ENCODE measurements around the gene ATP13A2.
A peak's percentile ranks its signal among the peaks of the same experiment; 100 is the strongest.
"Not testable (repeated sequence)": the region's sequence is repeated elsewhere in the genome, so short reads cannot be mapped to it uniquely, and the experiment has no call there.

ATP13A2 gene

DNA sequence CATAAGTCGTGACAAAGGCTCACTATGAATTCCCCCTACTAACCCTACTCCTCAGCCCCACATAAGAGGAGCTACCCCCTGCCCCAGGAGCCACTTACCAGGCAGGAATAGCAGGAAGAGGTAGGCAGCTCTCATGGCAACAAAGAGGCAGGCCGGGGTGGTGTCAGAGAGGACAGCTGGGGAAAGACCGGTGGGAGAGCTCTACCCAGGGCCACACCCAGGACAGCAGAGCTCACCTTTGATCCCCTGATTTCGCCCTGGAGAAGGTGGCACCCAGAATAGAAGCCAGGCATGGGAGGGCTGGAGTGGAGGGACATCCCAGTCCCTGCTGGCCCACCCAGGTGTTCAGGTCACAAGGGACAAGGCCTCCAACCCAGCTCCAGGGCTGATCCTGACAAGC, 33.6 kb downstream of the ATP13A2 start:
- no peak for DNase-seq (ENCODE audit: low read depth in 2 of 2)

DNA sequence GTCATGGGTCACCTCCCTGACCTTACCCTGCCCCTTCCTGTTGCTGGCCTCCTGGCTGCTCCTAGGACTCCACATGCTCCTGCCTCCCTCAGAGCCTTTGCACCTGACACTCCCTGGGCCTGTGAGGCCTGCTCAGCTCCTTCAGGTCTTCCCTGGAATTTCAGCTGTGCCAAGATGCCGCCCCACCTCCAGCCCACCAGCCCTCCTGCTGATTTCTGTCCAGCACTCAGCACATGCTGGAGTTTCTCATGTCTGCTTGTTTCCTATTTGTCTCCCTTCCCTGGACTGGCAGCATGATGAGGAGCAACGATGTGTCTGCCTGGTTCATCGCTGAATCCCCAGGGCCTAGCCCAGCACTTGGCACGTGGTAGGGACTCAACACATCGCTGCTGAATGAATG, 34.4 kb downstream of the ATP13A2 start:
- no peak for DNase-seq (ENCODE audit: low read depth in 2 of 2)

DNA sequence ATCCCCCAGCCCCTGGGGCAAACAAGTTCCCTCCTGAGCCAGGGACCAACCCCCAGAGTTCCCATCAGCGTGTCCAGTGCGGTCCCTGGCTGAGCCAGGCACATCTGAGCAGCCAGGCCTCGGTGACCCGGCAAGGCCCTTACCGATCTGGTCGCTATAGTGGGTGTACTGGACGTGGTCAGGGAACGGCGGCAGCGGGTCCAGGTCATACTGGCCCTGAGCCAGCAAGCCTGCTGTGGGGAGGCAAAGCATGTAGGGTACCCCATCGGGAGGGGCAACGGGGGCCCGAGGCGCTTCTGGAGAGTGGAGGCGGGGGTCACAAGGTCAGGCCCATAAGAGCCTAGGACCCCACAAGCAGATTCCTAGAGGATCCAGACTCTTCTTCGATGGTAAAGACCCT, 34.8 kb downstream of the ATP13A2 start:
- DNase-seq (ENCODE audit: low read depth in 2 of 2): no peak

DNA sequence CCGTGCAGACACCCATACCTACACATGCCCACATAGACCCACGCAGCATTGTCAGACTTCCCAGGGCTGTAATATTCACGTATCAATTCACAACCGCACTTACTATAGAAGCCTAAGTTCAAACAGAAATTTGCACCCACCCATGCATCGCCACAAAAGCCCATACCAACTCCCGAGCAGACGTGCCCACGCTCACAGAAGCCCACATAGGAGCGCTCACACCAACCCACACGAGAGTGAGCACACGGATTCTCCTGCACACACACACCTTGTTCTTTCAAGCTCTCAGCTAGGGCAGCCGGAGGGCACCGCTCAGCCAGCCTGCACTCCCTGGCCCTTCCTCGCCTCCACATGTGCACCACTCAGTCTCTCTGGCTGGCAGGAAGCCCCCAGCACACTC, 35.9 kb downstream of the ATP13A2 start:
- DNase-seq (ENCODE audit: low read depth in 2 of 2): no peak

DNA sequence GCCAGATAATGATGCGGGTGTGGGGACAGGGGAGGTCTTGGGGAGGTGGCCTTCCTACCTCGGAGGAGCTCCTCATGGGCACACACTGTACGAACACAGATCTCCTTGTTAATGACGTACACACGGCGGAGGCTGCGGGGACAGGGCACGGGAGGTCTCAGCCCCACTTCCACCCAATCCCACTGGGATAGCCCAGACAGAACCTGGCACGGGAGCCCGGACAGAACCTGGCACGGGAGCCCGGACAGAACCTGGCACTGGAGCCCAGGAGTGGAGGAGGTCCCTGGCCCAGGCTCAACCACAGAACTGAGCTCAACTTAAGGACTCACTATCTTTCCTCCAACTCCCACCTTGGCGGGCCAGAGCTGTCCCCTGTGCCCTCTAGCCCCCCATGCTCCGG, 36.5 kb downstream of the ATP13A2 start:
- DNase-seq (ENCODE audit: low read depth in 2 of 2): no peak

DNA sequence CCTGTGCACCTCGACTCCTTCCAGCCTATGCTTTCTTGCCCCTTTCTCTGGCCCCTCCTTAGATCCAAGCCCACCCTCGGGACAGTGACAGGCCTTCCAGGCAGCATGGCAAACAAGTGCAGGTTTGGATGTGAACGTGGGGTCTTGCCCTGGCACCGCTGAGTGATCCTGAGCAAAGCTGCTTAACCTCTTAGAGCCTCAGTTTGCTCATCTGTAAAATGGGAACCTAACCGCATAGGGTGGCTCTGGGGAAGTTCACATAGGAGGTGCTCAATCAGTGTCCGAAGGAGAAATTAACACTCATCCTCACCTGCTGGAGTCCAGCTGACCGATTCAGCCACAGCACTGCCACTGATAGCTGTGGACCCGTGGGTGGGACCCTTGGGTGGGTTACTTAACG, 38.5 kb downstream of the ATP13A2 start:
- no peak for DNase-seq (ENCODE audit: low read depth in 2 of 2)

DNA sequence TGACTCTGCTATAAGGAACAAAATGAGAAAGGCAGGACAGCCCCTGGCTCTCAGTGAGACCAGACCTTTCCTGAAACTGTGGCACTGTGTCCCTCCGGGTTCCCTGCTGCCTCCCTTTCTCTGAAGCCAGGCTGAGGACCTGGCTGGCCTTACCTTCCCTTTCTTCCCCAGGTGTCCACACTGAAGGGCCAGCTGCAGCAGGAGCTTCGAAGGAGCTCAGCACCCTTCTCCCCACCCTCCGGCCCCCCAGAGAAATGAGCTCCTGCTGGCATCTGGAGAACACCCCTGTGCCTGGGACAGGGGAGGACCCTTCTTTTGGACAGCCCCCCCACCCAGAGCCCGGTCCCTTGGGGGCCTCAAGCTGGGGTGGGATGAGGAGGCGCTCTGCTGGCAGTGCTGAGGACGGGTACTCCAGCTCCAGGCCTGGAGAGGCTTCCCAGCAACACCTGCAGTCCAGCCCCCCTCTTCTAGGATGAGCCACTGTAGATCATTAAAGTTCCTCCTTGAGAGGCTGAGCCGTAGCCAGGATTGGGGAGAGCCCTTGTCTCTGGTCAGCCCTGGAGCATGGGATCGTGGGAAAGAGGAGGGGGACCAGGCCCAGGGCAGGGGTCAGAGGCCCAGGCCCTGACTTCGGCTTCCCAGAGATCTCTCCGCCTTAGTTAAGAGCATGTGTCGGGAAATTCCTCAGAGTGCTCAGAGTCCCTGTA, 39.4 kb downstream of the ATP13A2 start:
- DNase-seq (ENCODE audit: low read depth in 2 of 2): no peak

DNA sequence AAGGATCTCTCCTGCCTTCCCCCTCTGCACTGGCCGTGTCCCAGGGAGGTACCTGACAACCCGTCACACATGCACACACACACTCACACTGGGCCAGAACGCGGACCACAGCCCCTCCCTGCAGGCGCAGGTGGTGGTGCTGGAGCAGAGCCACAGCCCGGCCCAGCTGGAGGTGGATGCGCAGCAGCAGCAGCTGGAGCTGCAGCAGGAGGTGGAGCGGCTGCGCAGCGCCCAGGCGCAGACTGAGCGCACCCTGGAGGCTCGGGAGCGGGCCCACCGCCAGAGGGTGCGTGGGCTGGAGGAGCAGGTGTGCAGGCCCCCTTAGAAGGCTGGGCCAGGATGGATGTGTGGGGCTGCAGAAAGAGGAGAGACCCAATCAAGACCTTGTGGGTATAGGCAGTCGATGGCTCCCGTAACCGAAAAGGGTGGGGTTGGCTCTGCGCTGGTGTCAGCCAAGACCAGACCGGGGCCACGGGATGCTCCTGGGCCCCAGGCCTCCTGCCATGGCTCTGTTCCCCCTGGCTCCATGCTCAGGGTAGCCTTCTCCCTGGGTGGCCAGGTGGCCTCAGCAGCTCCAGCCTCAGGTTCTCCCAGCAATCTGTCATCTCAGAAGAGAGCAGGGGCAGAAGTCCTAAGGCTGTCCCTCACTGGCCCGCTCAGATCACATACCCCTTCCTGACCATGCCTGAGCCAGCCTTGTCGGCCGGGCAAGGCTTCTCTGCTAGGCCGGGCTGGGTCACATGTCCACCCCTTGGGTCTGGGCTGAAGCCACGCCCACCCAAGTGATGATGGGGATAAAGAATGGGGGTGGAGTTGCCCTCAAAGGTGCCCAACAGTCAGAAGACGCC, 40.2 kb downstream of the ATP13A2 start:
- no peak for DNase-seq (ENCODE audit: low read depth in 2 of 2)

DNA sequence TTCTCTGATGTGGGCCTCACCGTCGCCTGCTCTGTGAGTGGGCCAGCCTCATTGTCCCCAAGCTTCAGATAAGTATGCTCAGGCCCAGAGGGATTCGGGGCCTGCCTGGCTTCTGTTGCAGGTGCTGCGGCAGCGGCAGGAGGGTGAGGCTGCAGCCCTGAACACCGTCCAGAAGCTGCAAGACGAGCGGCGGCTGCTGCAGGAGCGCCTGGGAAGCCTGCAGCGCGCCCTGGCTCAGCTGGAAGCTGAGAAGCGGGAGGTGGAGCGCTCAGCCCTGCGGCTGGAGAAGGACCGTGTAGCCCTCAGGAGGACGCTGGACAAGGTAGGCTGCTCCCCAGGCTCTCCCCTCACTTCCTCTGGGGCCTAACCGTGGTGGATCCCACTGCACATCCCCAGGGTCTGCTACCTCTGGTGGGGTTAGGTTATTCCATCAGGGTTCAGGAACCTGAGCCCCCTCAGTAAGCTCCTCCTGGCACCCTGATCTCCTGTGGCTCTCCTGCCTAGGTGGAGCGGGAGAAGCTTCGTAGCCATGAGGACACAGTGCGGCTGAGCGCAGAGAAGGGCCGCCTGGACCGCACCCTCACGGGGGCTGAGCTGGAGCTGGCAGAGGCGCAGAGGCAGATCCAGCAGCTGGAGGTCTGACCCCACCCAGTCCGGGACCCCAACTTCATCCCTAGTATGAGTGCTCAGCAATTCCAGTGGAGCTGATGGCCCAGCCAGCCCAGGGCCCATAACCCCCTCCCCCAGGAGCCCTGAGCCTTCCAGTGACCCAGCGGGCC, 41.4 kb downstream of the ATP13A2 start:
- DNase-seq (ENCODE audit: low read depth in 2 of 2): no peak

DNA sequence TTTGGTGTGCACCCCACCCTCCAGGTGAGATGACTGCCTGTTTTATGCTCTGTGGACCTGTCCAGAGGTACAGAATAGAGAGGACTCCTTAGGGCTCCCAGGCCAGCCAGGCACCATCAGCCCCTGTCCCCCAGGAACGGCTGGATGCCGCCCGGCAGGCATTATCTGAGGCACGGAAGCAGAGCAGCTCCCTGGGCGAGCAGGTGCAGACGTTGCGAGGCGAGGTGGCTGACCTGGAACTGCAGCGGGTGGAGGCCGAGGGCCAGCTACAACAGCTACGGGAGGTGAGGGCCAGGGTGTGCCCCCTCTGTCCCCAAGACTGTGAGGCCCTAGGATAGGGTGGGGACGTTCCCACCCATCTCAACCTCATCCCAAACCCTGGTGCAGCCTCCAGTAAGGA, 42.1 kb downstream of the ATP13A2 start:
- no peak for DNase-seq (ENCODE audit: low read depth in 2 of 2)

DNA sequence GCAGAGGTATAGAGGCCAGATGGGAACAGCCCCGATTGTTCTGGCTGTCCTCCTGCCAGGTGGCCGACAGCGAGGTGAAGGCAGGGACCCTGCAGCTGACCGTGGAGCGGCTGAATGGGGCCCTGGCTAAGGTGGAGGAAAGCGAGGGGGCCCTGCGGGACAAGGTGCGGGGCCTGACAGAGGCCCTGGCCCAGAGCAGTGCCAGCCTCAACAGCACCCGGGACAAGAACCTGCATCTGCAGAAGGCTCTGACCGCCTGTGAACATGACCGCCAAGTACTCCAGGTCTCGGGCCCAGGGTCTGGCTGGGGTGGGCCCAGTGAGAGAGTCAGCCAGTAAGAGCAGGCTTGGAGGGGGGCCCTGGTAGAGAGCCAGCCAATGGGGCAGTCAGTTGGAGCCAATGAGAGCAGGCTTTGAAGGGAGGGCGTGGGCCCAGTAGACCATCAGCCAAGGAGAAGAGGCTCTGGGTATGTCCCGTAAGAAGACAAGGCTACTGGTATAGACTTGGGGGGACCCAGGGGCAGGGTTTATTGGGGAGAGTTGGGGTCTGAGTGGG, 42.6 kb downstream of the ATP13A2 start:
- no peak for DNase-seq (ENCODE audit: low read depth in 2 of 2)

DNA sequence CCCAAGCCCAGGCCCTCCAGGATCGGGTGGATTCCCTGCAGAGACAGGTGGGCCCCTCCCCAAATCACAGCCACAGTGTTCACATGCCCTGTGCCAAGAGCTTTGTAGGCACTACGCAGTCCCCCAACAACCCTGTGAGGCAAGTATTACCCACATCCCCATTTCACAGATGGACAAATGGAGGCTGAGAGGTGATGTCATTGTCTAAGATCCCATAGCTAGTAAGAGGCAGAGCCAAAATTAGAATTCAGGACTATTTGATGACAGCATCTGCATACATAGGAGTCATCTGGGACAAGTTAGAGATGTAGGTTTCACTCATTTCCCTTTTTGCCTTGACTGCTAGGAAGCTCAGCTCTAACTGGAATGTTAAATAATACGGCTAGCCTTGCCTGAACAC, 43.4 kb downstream of the ATP13A2 start:
- DNase-seq (ENCODE audit: low read depth in 2 of 2): no peak

DNA sequence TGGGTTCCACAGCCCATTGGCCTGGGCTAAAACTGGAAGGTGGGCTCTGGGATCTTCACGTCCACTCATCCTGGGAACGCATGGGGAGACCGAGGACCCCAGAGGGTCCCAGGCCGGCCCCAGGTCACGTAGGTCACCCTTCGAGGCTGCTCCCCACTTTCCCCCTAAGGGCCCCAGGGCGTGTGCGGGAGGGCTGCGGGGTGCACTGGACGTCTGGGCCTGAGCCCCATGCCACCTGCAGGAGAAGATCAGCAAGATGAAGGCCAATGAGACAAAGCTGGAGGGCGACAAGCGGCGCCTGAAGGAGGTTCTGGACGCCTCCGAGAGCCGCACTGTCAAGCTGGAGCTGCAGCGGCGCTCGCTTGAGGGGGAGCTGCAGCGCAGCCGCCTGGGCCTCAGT, 43.8 kb downstream of the ATP13A2 start:
- DNase-seq (ENCODE audit: low read depth in 2 of 2): no peak

DNA sequence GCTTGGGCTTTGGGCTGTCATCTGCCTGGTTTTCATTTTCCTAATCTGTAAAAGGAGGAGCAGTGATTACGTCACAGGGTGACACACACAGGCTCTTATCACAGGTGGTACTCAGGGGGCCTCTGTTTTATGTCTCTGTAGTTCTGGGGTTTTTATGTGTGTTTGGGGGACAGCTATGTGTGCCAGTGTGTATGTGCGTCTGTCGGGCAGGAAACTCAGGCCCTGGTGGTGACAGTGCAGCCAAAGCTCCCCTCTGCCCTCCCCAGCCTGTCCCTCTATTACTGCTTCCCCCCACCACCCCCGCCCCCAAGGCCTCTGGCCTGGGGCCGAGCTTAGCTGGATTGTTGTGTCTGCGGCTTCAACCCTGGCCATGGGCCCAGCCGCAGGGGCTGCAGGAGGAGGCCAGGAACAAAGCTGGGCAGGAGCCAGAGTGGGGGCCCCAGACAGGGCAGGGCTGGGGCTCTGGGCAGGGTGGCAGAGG, 44.6 kb downstream of the ATP13A2 start:
- DNase-seq (ENCODE audit: low read depth in 2 of 2): no peak

DNA sequence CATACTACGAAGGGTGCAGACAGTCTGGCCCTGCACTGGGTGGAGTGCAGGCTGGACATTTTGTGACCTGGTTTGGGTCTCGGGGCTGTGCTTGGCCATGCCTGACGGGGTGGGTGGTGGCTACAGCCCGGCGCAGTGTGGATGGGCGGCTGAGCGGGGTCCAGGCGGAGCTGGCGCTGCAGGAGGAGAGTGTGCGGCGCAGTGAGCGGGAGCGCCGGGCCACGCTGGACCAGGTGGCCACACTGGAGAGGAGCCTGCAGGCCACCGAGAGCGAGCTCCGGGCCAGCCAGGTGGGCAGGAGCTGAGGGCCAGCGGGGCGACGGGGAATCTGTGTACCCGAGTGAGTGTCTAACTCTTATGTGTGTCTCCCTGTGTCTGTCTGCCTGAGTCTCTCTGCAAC, 45.4 kb downstream of the ATP13A2 start:
- DNase-seq (ENCODE audit: low read depth in 2 of 2): no peak

DNA sequence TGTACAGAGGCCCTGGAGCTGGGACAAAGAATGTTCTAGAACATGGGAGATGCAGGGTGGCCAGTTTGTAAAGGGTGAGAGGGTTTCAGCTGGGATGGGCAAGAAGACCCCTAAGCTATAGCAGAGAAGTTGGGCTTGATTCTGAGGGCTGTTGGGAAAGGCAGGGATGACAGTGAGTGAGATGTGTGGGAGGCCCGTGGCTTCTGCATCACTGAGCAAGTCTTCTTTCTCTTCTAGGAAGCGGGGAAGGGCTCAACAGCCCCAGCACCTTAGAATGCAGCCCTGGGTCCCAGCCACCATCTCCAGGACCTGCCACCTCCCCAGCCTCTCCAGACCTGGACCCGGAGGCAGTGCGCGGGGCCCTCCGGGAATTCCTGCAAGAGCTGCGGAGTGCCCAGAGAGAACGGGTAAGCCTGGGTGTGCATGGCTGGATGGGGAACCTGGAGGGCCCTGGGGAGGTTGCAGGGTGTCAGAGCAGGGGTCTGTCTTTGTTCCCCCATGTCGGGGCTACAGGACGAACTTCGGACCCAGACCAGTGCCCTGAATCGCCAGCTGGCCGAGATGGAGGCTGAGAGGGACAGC, 46.2 kb downstream of the ATP13A2 start:
- DNase-seq (ENCODE audit: low read depth in 2 of 2): no peak

DNA sequence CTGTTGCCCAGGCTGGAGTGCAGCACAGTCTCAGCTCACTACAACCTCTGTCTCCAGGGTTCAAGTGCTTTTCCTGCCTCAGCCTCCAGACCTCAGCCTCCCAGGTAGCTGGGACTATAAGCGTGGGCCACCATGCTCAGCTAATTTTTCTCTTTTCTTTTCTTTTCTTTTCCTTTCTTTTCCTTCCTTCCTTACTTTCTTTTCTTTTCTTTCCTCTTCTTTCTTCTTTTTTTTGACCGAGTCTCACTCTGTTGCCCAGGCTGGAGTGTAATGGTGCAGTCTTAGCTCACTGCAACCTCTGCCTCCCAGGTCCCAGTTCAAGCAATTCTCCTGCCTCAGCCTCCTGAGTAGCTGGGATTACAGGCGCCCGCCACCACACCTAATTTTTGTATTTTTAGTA, 47.6 kb downstream of the ATP13A2 start:
- DNase-seq (ENCODE audit: low read depth in 2 of 2): not testable (repeated sequence)

DNA sequence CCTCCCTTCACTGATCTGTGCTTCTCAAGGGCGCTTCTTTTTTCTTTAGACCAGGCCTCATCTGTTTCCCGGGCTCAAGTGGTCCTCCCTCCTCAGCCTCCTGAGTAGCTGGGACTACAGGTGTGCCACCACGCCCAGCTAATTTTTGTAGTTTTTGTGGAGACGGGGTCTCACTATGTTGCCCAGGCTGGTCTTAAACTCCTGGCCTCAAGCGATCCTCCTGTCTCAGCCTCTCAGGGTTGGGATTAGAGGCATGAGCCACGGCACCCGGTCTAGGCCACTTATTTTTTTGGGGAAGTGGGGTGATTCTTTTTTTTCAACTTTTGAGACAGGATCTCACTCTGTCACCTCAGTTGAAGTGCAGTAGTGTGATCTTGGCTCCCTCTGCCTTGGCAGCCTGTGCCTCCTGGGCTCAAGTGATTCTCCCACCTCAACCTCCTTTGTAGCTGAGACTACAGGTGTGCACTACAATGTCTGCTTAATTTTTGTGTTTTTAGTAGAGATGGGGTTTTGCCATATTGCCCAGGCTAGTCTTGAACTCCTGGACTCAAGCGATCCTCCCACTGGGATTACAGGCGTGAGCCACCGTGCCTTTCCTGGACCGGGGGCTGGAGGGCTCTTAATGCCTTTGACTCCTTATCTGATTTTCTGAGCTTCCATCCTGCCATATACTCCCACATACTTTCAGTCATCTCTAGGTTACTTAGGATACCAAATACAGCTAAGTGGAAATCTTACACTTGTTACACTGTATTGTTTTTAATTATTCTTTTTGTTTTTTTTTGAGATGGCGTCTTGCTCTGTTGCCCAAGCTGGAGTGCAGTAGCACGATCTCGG, 50.2 kb downstream of the ATP13A2 start:
- DNase-seq (ENCODE audit: low read depth in 2 of 2): no peak

DNA sequence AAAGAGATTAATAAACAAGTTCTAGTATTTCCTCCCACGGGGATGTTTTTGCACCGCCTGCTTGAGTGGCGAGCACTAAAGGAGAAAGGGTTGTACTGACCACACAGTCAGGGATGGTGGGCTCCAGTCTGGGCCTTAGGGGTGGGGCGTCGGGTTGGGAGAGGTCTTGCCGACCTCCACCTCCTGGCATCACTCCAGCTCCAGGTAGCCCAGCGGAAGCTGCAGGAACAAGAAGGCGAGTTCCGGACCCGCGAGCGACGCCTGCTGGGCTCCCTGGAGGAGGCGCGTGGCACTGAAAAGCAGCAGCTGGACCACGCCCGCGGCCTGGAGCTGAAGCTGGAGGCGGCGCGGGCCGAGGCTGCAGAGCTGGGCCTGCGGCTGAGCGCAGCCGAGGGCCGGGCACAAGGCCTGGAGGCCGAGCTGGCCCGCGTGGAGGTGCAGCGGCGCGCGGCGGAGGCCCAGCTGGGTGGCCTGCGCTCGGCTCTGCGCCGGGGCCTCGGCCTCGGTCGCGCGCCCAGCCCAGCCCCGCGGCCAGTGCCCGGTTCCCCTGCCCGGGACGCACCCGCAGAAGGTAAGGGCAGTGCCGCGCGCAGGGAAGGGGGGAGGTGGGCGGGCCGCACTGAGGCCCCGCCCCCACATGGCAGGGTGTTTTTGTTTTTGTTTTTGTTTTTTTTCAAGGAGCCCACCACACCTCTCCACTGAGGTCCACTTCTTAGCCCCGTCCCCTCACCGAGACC, 51.0 kb downstream of the ATP13A2 start:
- peak; percentile 75 to 78 for DNase-seq (ENCODE audit: low read depth in 2 of 2)

DNA sequence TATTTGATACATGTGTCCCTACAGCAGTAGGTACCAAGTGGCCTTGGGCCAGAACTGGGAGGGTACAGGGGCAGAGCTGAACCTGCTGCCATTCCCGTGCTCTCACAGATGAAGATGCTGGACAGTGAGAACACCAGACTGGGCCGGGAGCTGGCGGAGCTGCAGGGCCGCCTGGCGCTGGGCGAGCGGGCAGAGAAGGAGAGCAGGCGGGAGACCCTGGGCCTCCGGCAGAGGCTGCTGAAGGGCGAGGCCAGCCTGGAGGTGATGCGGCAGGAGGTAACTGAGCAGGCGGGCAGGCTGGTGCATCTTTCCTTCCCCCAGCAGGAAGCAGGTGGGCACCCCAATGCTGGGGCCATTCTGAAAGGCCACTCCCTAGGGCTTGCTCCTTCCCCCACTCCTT, 53.3 kb downstream of the ATP13A2 start:
- no peak for DNase-seq (ENCODE audit: low read depth in 2 of 2)
